NCI-H1436 treated with DMSO at 0.1 percent for 48 hours (cell line): ENCODE data around the gene LHPP.

Experiments
- DNase-seq: peaks from one replicate; lab custom pipeline; 2025; lab: John Stamatoyannopoulos, UW

Gene LHPP

DNA sequence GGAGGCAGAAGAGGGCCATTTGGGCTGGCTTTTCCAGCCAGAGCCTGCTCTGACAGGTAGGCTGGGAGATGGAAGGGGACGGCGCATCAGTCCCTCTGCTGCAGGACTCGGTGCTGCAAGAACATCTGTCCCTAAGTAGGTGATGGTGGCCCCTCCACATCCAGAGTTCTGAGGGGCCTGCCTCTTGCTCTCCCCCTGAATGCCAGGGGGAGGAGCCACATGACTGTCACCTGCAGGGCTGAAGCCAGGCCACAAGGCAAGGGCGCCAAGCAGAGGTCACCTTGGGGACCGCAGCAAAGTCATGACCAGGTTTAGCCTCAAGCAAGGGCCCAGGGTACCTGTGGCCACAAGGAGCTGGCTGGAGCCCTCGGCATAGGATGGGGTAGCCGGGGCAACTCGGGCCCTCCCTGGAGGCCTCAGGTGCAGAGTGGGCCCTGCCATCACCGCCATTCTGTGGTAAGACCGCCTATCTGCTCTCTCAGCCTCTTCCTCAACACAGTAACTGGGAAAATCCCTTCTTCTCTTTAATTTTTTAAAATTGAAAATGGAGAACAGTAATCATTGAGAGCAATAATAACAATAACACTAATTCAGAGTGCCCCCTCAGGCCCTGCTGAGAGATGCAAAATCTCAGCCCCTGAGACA lies 183.3 kb downstream of the LHPP start:
- DNase-seq: no peak

DNA sequence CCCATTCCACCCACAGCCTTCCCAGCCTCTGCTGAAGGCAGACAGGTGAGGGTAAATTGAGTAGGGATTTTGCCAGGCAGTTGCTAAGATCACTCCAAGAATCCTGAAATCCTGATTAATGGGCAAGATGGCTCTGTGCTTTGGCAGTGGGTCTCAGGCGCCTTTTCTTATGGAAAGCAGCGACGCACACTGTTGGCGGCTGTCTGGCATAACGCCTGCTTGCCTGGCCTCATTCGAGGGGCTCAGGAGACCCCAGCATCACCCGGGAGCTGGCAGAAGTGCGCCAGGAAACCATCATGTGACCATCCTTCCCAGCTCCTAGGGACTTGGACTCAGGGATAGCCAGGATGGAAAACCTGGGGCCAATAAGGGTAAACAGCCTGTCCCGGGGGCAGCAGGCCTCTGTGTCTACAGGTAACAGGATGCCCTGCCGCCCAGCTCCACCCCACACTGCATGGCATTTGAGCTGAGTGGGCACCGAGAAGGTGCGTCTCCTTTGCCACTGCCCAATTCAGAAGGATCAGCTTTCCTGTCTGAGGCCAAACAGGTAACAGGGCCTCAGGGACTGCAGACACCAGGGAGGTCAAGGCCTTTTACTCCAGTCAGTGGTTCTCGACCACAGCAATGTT lies 184.0 kb downstream of the LHPP start:
- no peak for DNase-seq

DNA sequence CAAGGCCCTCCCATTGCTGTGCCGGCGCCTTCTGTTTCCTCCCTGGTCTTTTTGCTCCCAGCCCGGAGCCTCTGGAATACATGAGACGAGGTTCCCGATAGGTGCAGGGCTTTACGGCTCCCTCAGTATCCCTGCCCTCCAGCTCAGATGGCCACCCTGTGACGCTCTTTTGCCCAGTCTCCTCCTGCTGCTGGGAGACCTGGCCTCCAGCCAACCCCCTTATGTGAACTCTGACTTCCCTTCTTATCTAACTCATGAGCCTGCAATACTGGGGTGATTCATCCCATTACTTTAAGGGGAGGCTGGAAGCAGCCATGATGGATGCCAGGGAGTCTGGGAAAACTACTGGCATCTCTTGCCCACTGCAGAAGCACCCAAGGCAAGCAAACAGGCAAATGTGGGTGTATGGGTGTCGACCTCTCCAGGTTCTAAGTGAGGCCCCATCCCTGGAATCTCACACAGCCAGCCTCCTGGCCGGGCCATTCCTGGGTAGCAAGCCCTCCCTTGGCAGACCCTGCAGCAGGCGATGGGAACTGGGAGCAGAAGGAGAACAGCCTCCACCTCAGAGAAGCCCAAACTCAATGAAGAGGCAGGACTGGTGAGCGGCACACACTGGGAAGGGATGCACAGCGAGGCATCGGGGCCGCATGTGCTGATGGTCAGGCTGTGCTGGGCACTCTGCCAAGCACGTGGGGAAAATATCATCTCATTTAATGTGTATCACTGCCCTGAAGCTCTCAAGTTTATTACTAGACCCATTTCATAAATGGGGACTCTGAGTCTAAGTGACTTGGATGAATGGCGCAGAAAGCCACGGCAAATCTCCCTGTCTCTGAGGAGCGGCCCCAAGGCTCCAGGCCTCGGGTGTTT lies 185.1 kb downstream of the LHPP start:
- no peak for DNase-seq

DNA sequence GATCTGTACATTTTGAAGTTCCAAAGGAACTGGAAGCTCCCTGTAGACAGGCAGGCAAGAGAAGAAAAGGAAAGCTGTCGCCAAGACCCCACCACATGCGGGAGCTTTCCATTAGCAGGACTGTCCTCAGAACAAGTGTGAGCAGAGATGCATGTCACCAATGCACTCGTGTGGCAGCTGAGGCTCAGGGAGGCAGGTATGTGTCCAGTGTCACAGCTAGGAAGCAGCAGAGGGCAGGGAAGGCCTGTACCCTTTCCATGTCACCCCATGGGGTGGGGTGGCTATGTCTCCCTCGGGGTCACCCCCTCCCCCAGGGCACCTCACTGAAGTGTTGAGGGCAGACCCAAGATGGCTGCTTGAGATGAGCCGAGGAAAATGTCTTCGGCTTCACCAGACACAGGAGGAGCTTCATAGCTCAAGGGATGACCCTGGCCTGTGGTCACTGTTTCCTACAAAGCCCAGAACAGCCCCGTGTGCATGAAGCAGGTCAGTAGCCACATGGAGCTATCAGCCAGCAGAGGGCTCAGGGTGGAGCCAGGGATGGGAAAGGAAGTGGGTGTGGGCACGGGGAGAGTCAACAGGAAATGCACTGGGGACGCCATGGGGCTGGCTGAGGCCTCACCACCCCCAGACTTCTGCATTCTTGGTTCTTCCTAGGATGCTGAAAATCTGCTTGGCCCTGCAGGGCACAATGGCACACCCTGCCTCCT lies 186.0 kb downstream of the LHPP start:
- DNase-seq: no peak

DNA sequence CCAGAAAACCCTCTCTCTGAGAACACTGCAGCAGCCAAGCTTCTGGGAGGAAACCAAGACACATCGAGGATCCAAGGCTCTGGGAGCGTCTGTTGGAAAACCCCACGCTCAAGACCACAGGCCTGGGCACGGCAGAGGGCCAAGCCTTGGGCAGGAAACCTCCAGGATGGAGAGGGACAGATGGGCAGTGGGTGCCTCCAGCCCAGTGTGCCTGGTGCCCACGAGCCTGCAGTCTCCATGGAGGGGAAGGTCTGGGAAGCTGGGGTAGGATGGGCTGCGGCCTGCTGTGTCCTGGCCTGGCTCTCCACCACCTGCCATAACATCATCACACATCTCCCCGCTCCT lies 186.5 kb downstream of the LHPP start:
- DNase-seq: no peak

DNA sequence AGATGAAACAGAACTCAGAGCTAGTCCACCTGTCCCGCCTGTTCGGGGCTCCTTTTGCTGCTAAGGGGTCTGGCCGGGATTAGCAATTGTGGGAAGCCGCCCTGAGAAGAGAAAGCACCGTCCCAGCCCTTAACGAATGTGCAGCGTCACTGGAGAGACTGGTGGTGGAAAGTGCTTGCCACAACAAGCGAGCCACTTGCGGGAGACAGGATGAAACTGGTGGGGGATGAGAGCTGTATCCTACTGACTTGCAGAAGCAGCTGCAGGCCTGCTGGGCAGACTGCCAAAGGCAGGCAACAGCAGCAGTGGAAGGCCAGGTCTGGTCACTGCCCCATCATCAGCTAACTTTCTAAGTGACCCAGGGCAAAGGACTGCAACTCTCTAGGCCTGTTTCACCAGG lies 187.1 kb downstream of the LHPP start:
- no peak for DNase-seq

DNA sequence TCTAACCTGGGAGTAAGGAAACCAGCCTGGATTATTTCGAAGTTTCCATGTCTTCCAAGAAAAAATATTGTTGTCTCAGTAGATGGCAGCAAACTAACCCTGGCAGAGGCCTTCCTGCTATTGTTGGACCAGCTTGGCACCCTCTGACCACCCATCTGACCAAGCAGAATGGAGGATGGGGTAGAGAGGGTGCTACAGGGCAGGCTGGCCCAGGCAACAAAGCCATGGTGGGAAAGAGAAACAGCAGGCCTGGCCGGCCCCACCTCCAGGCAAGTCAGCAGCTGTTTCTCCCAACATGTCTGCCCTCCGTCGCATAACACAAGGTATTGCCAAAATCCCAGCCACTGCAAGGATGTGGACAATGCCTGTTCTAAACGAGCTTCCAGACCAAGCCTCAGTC lies 187.6 kb downstream of the LHPP start:
- no peak for DNase-seq

DNA sequence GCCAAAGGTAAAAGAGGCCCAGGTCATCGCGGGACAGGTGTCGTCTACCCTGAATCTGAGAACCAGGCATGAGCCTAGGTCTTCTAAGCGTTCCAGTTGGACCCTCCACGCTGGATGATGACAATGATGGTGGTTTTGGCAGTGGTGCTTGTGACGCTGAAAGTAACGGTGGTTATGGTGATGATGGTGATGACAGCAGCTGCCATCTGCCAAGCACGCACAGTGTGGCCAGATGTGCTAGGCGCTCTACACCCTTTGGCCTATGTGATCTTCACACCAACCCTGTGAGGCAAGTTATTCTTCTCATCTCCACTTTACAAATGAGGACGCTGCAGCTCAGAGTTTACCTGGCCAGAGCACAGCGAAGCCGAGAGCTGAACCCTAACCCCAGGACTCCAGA lies 188.6 kb downstream of the LHPP start:
- no peak for DNase-seq

DNA sequence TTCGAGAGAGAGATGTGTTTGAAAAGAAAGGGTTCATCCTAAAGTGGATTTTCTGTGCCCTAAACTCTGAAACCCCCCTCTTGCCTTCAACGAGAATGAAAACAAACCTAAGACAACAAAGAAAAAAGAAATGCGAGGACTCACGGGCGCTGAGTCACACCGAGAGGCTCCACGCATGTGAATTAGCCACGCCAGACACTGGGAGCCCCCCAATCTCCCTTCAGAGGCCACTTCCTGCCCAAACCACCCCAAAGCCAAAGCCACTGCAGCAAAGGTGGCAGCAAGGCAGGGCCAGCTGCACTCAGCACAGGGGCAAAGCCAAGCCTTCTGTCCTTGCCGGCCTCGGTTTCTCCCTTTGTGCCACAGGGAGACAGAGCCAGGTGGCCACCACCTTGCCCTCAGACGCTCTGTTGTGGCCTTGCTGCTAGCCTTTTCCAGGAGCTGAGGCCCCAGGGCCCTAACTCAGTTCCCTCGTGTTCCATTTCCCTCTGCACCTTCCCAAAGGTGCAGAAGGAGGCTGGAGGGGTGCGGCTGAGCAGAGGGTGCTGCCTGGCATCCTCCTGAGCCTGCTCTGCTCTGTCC lies 189.3 kb downstream of the LHPP start:
- DNase-seq: no peak

DNA sequence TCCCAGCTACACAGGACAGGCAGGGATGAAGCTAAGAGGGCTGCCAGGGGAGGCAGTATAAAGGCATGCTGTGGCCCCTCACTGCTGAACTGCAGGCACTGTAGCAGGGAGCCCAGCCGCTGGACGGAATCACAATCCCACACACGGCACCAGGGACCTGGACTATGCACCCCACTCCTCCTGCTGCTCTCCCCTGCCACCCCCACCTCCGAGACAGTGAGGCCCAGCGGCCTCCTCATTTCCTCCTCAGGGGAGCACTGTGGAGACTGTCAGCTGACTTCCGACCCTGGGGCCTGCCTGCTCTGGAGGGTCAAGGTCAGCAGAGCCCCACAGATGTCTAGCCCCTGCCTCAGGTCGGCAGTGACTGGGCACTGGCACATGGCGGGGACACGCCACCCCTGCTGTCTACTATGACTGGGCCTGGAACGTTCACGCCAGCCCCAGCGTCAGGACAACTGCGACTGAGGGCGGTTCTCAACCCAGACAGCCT lies 189.8 kb downstream of the LHPP start:
- no peak for DNase-seq

DNA sequence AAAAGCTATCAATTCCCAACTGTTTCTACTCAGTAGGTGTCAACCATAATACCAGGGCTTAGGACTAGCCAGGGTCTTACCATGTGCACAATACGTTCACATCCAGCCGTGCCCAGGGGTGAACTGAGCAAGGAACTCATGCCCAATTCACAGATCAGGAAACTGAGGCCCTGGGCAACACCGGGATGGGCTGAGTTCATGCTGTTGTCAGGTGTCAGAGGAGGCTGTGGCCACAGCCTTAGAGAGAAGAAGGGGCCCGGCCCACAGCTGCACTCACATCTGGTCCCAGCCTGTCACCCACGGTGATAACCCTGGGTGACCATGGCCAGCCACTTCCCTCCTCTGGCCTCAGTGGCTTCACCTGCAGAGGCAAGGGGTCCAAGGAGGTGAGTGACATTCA lies 190.6 kb downstream of the LHPP start:
- no peak for DNase-seq

DNA sequence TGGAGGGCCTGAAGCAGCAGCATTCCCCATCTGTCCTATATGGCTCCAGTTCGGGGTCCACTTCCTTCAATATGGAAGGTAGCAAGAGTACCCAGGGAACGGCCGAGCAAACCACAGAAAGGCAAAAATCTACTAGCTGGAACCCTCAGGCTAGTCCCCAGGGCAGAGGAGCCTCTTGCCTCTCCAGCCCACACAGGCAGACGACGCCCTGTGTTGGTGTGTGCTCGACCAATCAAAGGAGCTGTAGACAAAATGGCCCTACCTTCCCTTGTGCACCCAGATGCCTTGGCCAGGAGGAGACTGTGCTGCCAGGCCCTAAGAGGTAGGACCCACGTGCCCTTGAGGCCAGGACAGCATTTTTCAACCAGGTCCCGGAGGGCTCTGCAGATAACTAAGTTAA lies 191.1 kb downstream of the LHPP start:
- DNase-seq: no peak

DNA sequence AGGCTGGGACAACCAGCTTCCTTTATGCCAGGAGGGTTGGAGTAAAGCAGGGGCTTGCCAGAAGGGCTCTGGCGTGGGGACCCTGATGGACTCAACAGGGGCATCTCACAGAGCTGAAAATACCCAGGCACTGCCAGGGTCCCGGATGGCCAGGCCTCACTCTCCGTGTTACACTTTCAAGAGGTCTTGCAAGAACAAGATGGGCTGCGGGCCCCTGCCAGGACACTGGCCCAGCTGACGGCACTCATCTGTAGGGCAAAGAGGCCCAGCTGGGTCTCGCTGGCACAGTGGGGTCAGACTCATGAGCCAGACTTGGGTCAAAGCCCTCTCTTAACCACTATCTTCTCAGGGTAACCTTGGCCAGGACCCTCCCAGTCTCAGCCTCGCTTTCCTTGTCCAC lies 191.7 kb downstream of the LHPP start:
- no peak for DNase-seq

DNA sequence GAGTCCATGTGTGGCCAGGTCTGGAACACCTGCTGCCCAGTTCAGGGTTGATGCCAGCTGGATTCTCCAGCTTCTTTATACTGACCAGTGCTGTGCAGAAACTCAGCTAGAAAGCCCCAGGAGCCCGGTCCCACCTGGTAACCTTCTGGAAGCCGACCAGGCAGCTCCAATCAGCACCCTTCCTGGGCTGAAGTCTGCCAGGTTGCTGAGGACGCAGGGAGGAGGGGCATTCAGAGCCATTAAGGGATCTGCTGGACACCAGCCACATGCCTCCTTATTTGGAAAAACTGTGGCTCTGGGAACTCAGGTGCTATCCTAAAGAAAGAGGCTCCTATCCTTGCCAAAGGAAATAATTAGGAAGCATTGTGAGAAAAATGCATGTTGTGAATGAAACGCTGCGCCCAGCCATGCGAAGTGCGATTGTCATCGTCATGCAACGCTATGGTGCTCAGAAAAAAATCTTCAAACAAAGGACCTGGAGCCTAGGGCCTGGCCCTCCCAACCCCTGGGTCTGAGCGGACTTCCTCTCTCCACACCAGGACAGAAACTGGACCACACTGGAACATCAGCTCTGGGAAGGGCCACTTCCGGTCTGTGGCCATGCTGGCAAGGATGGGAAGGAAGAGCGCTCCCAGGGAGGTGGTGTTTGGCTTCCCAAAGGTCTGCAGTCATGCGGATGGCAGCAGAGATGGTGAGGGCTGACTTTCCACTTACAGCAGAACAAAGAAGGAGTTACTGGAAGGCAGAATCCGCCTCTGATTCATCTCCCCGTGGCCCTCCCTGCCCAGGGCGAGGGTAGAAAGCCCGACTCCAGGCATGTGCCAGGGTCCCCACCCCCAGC lies 192.4 kb downstream of the LHPP start:
- DNase-seq: no peak

DNA sequence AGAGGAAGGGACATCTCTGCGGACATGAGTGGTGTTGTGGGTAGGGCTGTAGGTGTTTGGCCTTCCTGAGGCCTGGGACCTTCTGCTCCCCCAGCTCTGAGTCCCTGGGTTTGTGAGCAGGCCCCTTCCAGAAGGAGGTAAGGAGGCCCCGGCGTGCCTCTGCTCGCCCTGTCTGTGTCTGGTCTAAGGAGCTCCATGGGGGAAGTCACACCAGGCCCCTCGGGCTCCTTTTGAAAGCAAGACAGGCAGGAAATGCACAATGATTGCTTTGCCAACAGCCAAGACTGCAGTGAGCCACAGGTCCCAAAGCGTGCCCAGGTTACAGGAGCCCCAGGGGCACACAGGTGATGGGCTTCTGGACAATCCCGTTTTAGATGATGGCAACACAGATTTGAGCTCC lies 193.1 kb downstream of the LHPP start:
- DNase-seq: no peak

DNA sequence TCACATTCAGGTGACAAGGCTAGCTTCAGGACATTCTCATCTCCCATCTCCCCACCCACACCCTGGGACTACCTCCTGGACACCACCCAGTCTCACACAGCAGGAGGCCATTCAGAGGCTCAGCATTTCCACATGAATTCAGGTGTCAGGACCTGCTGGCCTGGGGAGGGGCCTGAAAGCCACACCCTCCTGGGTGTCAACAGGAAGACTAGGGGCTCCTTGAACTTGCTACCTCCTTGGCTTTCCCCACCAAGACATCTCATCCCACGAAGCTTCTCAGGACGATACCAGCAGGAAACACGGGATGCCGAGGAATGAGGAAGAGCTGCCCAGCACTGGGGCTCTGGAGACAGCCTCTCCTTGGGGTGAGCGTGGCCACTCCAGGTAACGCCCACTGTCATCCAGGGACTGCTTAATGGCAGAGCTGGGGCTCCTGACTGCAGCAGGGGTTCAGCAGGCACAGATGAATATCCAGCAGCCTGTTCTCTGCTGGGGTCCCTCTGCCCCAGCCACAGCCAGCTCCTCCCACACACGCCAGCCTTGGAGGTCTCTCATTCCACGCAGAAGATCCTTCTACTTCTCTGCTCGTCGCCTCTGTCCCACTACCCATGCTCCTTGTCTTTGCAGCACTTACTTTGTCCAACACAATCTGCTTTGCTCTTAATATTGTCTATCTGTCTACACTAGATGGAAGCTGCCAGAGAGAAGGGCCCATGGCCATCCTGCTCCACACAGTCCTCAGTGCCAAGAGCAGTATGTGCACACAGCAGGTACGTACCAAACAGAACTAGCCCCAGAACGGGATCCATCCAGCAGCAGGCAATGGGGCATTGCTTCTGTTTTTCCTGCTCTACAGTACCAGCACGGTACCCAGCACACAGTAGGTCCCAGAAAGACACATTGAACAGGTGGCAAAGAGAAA lies 193.8 kb downstream of the LHPP start:
- DNase-seq: no peak

DNA sequence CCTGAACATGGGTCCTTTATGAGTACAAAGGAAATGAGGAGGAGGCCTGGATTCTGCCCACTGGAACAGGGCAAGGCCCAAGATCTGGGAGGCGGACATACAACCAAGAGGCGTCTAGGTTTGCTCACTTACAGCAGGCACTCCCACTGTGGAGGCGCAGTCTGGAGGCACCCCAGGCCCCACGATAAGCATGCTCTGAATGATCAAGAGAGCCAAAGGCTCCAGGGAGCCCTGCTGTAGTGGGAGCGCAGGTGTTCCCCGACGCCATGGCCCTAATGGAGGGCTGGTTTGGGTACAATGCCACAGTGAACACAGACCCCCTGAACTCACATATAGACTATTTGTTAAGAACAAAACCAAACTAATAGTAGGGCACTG lies 194.5 kb downstream of the LHPP start:
- no peak for DNase-seq

DNA sequence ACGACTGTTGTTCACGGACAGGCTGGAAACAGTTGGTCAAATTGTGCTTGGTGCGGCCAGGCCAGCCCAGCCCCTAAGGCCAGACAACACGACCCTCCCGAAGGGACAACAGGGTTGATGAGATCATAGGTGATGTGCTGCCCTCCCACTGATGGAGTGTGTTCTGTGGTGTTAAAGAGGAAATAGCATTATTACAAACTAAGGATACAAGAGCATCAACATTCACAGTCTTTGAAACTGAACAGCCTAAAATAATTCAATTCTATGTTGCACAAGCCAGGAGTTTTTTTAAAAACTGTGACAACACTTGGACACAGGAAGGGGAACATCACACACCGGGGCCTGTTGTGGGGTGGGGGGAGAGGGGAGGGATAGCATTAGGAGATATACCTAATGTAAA lies 194.9 kb downstream of the LHPP start:
- no peak for DNase-seq

DNA sequence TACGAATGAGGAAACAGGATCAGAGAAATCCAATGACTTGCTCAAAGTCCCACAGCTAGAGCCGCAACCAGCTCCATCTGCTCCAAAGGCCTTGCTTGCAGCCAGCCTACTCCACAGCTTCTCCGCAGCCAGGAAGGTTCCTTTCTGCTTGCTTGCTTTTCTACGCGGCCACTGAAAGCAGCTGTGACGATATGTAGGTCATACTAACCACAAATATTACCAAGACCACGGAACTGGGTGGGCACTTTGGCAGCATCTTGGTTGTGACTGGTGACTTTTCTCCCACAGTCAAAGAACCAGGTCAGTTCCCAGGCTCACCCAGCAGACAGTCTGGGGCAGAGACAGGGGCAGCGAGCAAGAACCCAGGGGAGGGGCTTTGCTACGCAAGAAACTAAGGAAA lies 196.2 kb downstream of the LHPP start:
- no peak for DNase-seq

DNA sequence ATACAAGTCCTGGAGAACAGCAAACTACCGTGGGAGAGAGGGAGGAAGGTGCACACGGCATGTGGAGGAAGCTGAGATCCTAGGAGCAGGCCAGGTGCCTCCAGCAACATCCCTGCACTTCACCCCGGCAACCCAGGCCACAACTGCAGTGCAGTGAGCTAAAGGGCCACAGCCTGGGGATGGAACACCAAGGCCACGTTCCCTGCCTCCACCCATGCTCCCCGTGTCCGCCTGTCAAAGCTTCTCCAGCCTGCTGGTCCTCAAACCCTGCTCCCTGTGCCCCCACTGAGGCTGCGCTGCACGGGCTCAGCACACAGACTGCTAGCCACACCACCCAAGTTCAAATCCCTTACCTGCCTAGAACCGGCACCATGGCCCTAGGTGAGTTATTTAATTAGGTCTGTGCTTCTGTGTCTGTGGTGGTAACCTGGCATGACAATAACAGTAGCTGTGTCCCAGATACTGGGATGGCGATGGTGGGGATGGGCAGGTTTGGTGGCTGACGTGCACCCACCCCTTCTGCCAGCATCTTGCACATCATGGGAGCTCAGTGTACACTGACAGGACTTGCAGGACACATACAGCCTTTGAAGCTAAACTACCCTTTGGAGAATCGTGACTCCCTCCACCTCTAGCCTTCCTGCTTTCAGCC lies 197.1 kb downstream of the LHPP start:
- no peak for DNase-seq
